Keratinocyte (primary cell): Measurements from ENCODE around the gene WFIKKN1.

ENCODE experiments used
- EZH2 ChIP-seq: IDR thresholded peaks from one replicate; pipeline ENCODE4 v1.6.1; 2012; ENCODE audit warnings: inconsistent platforms, mild to moderate bottlenecking, low read length, moderate library complexity
- TF ChIP-seq, protein P1 (sequence below), 3 experiments: IDR thresholded peaks in 1 of 3; conservative IDR thresholded peaks in 1 of 3; optimal IDR thresholded peaks in 1 of 3; 2 replicates in 2 of 3; 3 replicates in 1 of 3; pipeline versions ENCODE3 to v1.5.1; 2011; ENCODE audit warnings: low read length in 3 of 3, mild to moderate bottlenecking in 3 of 3, moderate library complexity in 2 of 3, control low read depth in 1 of 3, inconsistent platforms in 1 of 3; ENCODE audit not compliant: insufficient read depth in 2 of 3; ENCODE audit errors: extremely low read depth in 1 of 3

DNA sequence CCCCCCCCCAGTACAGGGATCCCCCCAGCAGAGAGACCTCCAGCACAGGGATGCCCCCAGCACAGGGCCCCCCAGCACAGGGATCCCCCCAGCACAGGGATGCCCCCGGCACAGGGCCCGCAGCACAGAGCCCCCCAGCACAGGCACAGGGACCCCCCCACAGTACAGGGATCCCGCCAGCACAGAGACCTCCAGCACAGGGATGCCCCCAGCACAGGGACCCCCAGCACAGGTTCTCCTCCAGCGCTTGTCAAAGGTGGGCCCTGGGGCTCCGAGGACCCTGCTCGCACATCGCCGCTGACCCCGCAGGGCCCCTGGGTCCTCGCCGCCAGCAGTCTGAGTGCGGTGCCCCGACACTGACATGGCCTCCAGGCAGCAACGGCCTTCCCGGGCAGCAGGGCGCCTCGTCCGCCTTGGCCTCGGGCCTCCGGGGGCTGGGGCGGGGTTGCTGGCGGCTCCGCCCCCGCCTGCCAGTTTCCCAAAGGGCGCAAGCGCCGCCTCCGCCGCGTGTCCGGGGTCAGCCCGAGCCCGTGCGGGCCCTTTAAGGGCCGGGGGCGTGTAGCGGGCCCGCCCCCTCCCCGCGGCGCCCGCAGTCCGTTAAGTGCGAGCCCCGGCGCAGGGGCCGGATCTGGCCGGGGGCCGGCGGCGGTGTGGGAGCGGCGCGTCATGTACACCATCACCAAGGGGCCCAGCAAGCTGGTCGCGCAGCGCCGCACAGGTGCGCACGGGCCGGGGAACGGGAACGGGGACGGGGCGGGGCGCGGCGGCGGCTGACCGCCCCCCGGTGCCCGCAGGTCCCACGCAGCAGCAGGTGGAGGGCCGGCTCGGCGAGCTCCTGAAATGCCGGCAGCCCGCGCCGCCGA is 10.8 kb downstream of the WFIKKN1 start, which contains the start of gene MCRIP2:
- TF ChIP-seq EZH2: no peak
- TF ChIP-seq, protein P1, sequence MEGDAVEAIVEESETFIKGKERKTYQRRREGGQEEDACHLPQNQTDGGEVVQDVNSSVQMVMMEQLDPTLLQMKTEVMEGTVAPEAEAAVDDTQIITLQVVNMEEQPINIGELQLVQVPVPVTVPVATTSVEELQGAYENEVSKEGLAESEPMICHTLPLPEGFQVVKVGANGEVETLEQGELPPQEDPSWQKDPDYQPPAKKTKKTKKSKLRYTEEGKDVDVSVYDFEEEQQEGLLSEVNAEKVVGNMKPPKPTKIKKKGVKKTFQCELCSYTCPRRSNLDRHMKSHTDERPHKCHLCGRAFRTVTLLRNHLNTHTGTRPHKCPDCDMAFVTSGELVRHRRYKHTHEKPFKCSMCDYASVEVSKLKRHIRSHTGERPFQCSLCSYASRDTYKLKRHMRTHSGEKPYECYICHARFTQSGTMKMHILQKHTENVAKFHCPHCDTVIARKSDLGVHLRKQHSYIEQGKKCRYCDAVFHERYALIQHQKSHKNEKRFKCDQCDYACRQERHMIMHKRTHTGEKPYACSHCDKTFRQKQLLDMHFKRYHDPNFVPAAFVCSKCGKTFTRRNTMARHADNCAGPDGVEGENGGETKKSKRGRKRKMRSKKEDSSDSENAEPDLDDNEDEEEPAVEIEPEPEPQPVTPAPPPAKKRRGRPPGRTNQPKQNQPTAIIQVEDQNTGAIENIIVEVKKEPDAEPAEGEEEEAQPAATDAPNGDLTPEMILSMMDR (optimal IDR thresholded peaks at IDR 0.05 in 1 of 3, IDR thresholded peaks at IDR 0.05 in 1 of 3, conservative IDR thresholded peaks at IDR 0.05 in 1 of 3; ENCODE audit: extremely low read depth in 1 of 3, insufficient read depth in 2 of 3, low read length in 3 of 3): no peak
